Measurements from ENCODE around the gene HECA. TPM values are rescaled to one million over a fixed set of nuclear protein-coding genes. Genes with fewer than 3 reads are reported as not detected.
"Not testable (repeated sequence)": the region's sequence is repeated elsewhere in the genome, so short reads cannot be mapped to it uniquely, and the experiment has no call there.

Gene HECA
- total RNA-seq, 1 experiment from 2014 or later, result 10.8 TPM

GRCh38 chr6:139205843-139206242 is 71.0 kb downstream of the HECA start:
- DNase-seq (ENCODE audit: low spot score), result no peak

- DNase-seq (ENCODE audit: low spot score), result not testable (repeated sequence)
These were observed 75.9 kb downstream of the HECA start for GRCh38 chr6:139210766-139211165.

DNA sequence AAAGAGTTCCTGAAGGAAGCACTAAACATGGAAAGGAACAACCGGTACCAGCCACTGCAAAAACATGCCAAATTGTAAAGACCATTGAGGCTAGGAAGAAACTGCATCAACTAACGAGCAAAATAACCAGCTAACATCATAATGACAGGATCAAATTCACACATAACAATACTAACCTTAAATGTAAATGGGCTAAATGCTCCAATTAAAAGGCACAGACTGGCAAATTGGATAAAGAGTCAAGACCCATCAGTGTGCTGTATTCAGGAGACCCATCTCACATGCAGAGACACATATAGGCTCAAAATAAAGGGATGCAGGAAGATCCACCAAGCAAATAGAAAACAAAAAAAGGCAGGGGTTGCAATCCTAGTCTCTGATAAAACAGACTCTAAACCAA is 77.6 kb downstream of the HECA start:
- DNase-seq (ENCODE audit: low spot score), result not testable (repeated sequence)

GRCh38 chr6:139219271-139219729 is 84.4 kb downstream of the HECA start:
- peak; percentile 83 for DNase-seq (ENCODE audit: low spot score)

GRCh38 chr6:139219746-139220145 is 84.9 kb downstream of the HECA start:
- no peak for DNase-seq (ENCODE audit: low spot score)

GRCh38 chr6:139228387-139228786 is 93.5 kb downstream of the HECA start:
- DNase-seq (ENCODE audit: low spot score), result not testable (repeated sequence)

Other genes starting within 250 kb of the HECA start
- 21.4 and 26.0 TPM in 2 replicates for gene REPS1, start 146.8 kb upstream of the HECA start, total RNA-seq (2014; rRNA removed; shearing (Covaris generic))
- 112 and 133 TPM in 2 replicates for gene ABRACL, start 106.3 kb upstream of the HECA start, total RNA-seq (2014; rRNA removed; shearing (Covaris generic))
- 0.17 and 0.22 TPM in 2 replicates for gene TXLNB, start 156.9 kb downstream of the HECA start, total RNA-seq (2014; rRNA removed; shearing (Covaris generic))
- gene CITED2, start 239.6 kb downstream of the HECA start, total RNA-seq (2014; rRNA removed; shearing (Covaris generic)), result 140 and 169 TPM in 2 replicates

Measured in A172 (cell line).